ENCODE measurements around the gene WHRN.

WHRN gene

DNA sequence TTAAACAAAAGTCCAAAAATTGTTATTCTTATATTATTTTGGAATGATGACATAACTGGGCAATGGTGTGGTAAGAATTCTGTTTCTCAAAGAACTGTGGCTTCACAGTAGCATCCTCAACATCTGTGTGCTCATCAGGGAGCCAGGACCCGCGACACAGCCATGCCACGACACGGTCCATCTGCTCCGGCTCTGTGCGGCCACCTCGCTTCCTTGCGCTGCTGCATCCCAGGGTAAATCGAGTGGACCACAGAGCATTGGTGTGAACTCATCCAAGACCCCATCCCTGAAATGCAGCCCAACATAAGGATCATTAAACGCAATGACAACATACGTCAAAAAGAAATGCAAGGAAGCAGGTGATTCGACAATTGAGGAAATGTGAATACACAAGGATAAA, 15.3 kb downstream of the WHRN start:
- no peak for DNase-seq

DNA sequence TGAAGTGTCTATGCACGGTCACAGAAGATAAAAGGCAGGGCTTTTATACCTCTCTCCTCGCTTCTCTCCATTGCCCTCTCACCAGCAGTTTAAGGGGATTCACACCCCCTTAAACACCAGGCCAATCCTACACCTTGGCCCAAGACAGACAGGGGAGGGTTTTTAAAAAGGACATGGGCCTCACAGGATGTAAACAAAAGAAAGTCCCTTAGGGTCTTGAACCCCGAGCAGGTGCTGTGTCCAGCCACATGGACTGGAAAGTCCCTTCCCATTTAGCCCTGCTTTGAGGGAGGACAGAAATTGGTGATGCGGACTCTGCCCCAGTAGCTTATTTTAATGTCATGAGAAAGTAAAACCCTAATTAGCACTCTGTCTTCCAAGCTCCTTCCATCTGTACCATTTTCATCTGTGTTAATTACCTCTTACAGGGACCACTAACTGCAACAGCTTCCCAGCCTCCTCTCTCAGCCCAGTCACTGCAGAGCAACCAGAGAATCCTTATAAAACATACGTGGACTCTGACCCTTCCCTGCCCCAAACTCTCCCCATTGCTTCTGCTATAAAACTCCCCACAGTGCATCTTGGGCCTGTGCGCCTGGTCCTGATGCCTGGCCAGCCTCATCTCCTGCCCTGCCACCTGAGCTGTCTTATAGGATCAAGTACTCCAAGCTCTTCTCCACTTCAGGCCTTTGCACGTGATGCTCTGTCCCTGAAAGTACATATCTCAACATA, 16.7 kb downstream of the WHRN start:
- DNase-seq = no peak

DNA sequence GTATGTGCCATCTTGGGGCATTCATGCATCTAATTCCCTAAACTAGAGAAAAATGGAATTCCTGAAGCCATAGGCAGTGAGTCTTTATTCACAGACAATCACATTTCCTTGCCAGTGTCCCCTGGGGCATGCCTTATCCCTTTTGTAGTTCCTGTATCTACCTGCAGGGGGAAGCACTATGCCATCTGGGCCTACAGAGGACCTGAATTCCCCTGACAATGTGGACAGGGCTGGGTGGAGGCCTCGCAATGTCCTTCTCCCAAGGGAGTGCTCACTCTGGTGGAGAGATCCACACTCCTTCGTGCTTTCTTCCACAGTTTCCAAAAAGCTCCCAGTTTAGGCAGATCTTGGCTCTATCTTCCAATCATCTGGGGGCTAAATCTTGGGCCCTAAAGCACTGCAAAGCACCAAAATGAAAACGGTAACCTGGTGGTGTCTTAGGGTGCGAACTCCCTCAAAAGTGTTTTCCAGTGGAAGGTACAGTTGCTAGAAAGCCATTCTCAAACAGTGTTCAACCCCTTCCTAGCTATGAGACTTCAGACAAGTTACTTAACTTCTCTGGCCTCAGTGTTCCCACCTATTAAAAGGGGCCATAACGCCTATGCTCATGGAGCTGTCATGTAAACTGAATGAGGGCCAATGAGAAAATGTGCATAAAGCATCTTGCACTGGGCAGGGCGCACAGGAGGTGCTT, 17.5 kb downstream of the WHRN start:
- peak; percentile 29 for DNase-seq

DNA sequence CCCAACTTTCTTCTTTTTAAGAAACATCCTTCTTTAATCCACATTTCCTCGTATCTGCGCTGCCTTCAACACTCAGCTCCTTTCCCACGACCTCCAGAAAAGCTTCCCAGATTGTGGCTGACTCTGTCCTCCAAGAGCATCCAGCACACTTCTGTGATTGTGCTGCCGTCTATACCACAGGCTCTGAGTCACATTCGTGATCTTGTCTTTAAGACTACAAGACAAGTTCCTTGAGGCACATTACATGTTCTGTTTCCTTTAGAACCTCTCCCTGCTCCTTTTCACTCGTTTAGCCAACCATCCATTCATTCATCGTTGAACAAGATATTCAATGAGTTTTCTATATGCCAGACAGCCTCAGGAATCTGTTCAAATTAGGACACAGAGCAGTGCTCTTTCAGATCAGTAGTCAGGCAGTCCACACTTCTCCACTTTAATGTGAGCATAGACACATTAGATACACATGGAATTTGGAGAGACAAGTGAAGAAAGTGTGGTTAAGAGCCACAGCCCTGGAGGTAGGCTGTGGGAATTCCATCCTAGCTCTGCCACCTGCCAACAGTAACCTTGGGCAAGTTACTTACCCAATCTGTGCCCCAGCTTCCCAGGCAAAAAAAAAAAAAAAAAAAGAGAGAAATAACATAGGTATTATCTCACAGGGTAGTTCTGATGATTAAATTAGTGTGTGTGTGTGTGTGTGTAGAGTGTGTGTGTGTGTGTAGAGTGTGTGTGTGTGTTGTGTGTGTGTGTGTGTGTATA, 18.9 kb downstream of the WHRN start:
- DNase-seq = no peak

DNA sequence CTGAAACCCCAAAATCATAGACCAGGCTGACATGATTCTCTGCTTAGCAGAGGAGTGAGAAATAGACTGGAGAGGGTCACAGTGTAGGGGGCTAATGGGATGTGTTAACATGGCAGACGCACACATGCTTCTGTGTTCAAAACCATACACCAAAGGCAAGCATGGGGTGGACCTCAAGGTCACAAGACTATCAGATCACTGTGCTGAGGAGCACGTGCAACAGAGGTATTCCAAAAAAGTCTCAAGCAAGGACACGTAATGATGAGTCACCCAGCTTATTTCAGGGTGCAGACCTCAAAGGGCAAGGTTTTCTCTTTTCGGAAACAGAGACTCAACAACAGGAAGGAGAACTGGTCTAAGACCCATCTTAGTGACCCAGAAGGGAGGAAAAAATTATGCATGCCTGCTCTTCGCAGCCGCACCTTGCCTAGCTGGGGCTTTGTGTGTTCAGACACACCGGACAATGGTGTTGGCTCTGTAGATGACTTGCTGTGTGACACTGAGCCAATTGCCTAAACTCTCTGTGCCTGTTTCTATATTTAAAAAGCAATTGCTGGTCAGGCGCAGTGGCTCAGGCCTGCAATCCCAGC, 20.3 kb downstream of the WHRN start:
- no peak for DNase-seq

DNA sequence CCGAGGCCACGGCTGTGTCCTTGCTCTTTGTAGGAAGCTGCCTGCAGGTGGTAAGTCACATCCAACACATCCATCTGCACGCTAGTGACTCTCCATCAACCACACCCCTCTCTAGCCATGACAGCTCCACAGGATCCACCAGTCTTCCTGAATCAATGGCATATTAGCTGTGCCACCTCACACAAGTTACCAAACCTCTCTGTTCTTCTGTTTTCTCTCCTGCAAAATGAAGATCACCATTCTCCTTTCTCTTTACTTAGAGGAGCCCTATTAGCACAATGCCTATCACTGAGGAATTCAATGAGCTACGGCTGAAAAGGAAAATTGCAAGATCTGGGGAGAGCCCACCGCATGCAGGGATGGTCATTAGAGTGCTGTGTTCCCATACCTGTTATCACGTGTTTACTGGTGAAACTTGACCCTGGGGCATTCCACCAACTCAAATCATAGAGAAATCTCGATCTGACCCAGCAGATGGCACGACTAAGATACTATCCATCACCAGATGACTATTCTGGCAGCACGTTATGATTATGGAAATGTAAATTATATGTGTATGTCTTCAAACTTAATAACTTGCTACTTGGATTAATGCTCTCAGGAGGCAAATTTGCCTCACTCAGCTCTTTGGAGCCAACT, 20.9 kb downstream of the WHRN start:
- DNase-seq = no peak

DNA sequence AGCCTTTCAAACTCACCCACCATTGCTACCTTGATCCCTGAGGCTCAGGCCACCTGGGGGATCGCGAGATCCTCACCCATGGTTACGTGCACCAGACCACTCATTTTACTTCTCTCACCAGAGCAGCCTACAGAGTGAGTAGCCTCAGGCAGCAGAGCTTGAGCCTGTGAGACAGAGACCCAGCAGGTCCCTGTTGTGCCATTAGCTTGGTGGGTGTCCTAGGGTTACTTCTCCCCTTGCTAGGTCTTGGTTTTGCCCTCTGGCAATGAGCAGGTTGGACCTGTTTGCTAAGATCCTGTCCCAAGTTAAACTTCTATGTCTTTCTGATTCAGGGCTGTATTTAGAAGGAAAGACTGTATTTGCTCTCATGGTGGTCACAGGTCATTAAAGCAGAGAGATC, 21.8 kb downstream of the WHRN start:
- no peak for DNase-seq

- no peak for DNase-seq
Observed at GRCh38 chr9:114482593-114482992, 22.7 kb downstream of the WHRN start.

DNA sequence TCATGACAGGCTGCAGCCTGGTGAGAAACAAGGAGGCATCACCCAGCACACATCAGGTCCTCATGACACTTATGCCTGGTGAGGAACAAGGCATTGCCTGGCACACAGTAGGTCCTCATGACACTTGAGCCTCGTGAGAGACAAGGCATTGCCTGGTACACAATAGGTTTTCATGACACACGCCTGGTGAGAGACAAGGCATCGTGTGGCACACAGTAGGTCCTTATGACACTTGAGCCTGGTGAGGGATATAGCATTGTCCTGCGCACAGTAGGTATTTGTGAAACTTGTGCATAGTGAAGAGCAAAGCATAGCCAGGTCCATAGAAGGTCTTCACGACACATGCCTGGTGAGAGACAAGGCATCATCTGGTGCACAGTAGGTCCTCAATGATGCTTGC, 23.5 kb downstream of the WHRN start:
- DNase-seq = no peak

DNA sequence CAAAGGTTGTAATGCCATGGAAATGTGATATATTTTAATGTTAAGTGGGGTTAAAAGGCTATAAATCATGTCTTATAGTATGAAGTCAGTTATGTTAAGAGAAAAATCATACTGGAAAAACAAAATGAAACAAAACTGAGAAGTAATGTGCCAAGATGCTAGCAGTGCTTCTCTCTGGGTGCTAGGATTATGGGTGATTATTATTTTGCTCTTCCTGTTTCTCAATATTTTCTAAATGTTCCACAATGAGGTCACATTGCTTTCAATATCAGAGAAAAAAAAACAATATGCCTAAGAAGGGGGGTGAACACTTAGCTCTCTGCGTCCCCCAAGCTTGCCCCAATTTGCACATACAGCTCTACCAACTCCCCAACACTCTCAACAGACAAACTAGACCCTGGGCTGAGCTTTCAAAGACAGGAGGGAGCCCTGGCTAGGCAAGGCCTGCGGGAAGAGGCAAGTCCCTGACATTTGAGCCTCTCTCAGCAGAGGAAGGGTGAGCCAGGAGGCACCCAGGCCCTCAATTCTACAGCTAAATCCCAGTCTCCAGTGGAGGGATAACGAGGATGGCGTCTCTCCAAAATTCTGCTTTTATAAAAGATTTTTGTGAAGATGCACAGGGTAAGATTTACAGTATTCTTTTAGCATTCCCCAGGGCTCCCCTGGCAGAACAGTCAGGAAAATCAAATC, 24.4 kb downstream of the WHRN start:
- no peak for DNase-seq

GRCh38 chr9:114478871-114479270, 26.4 kb downstream of the WHRN start:
- DNase-seq = no peak

GRCh38 chr9:114478459-114478858, 26.8 kb downstream of the WHRN start:
- DNase-seq = no peak

DNA sequence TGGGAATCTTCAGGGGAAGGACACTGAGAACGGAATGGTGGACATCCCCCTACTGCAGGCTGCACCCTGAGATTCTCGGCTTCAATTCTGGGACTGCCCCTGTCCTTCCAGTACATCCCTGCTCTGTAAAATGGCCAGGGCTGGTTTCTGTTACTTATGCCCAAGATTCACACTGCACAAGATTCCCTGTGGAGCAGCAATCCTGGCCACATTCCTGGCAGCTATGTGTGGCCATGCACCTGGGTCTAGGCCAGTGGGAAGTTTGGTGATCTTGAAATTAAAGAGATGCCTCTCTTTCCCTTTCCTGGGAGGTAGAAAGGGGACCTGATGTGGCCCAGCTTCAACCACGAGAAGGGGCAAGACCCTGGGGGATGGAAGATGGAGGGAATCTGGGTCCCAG, 27.6 kb downstream of the WHRN start:
- no peak for DNase-seq

DNA sequence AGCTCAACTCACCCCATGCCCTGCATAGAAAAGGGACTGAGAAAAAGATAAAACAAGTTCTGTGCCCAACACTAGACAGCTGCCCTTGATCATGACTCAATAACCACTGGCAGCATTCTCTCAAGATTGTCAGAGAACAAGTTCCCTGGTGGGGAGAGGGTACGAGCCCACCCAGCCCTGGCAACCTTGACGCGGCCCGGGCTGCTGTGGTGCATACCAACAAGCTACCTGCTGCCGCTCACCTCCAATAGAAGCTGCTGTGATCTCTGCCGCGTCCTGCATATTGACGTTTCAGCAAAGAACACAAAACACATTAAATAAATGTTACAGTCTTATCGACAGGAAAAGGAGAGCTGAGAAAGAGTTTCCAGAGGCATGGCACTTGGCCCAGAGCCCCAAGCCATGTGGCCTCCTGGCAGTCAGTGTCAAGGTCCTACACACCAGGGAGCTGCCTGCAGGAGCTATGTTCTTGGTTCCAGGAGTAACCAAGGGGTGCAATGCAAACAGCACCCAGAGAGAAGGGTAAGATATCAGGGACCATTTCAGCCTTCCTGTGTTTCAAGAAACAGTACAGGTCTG, 28.3 kb downstream of the WHRN start:
- DNase-seq = no peak

- DNase-seq = no peak
Observed at GRCh38 chr9:114475412-114476135, 29.7 kb downstream of the WHRN start.

- no peak for DNase-seq
Observed at GRCh38 chr9:114474425-114474824, 30.8 kb downstream of the WHRN start.

GRCh38 chr9:114473447-114473801, 31.8 kb downstream of the WHRN start:
- no peak for DNase-seq

DNA sequence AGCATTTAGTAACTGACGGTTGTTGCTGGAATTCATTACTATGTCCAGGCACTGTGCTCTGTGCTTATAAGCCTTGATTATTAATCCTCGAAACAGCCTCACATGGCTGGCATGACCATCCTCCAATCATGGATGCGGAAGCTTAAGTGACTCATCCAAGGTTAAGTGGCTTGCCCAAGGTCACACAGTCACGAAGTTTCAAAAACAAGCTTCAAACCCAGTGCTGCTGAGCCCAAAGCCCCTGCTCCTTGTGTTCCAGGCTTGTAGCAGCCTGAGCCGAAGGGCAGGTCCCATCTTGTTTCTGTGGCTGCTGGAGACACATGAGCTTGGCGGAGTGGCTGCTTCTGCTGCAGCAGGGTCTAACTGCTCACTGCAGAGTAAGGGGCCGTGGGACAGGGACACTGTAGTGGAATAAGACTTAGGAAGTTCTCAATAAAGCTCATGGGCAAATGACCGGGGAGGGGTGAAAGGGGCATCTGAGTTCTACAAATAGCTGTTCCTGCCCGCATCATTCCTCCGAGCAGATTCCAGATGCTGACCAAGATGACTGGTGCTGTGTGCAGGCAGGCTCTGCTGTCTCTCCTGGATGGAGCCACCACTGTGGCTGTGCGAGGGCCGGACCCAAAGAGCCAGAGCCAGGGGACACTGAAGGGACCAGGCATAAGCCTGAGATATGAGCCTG, 32.4 kb downstream of the WHRN start:
- DNase-seq = no peak

- DNase-seq = no peak
Observed at GRCh38 chr9:114471157-114471556, 34.1 kb downstream of the WHRN start.

DNA sequence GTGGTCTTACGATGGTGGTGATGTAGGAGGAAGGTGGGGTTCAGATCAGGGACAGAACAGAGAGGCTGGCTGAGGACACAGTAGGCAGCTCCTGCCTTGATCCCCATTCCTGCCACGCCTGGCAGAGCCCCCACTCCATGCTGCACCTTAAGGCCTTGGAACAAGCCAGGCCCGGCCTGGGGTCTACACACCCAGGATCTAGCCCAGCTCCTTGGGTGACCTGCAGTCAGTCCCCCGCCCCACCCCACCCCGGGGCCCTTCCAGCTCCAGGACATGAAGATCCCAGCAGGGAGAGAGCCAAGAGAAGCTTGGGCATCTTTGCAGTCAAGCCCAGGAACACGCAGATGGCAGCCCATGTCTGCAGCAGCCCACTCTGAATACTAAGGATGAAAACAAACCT, 34.7 kb downstream of the WHRN start:
- no peak for DNase-seq

DNA sequence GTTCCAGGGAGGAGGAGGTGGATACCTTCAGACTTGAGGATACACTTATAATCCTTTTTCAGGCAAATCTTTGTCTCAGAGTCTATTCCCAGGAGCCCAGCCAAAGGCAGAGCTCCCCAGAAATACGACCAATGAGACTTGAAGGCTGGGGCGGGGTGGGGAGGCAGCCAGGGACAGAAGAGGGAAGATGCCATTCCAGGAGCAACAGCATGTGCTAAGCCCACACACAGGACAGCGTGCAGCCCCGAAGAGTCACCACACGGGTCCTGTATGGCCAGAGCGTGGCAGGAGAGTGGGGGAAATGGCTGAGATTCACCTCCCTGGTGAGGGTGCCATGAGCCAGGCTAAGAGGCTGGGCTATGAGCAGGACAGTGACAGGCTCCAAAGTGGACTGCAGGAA, 35.2 kb downstream of the WHRN start:
- DNase-seq = no peak

All from amniotic stem cell (primary cell).